ENCODE data around the gene CEP19.

The CEP19 gene

DNA sequence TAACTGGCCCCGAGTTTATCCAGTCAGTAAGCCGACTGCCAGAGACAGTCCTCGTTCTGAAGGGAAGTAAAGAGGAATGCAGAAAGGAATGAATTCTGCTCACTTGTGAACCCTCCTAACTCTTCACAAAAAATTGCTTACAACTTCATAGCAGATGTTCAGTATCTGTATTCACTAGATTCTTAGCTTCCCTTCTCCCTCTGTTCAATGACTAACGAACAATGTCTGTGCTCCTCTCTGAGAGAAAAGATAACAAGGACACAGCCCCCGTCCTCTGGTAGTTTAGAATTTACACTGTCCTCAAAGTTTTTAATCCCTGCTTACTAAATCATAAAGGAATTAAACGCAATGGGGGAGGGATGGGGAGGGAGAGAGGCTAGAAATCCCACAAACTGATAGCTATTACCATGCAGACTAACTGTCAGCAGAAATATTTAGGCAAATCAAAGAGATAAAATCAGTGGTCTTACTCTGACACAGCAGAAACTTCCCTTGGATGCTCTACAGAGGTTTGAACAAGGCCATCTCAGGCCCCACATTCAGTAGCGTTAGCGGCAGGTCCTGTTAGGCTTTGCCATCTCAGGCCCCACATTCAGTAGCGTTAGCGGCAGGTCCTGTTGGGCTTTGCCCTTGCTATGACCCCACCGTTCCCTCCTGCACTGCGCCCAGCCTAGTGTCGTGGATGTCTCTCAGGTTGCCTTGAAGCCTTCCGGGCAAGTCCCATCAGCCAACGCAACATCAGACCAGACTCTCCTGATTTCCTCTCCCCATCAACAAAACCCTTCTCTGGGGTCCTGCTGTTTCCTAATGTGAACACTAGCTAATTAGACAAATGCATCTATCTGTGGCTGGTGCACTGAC lies 49.1 kb downstream of the CEP19 start:
- DNase-seq, result peak; percentile 75

DNA sequence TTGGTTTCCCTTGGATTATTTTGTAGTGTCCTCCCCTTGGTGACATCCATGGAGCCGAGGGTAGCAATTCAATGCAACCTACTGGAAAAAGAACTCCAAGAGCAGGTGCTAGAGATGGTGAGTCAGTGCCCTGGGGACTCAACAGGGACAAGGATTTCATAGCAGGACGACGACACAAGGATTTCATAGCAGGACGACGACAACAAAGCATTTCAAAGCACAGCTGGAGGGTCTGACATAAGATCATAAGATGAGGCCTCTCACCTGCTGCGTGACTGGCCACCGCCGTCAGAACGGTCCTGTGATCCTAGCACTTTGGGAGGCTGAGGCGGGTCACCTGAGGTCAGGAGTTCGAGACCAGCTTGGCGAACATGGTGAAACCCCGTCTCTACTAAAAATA lies 50.0 kb downstream of the CEP19 start:
- no peak for DNase-seq

DNA sequence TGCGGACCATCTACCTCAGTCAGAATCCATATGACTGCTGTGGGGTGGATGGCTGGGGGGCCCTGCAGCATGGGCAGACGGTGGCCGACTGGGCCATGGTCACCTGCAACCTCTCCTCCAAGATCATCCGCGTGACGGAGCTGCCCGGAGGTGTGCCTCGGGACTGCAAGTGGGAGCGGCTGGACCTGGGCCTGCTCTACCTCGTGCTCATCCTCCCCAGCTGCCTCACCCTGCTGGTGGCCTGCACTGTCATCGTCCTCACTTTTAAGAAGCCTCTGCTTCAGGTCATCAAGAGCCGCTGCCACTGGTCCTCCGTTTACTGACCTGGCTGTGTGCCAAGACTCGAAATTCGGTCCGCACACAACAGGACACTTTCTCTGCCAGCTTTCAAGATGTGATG lies 50.6 kb downstream of the CEP19 start:
- no peak for DNase-seq

DNA sequence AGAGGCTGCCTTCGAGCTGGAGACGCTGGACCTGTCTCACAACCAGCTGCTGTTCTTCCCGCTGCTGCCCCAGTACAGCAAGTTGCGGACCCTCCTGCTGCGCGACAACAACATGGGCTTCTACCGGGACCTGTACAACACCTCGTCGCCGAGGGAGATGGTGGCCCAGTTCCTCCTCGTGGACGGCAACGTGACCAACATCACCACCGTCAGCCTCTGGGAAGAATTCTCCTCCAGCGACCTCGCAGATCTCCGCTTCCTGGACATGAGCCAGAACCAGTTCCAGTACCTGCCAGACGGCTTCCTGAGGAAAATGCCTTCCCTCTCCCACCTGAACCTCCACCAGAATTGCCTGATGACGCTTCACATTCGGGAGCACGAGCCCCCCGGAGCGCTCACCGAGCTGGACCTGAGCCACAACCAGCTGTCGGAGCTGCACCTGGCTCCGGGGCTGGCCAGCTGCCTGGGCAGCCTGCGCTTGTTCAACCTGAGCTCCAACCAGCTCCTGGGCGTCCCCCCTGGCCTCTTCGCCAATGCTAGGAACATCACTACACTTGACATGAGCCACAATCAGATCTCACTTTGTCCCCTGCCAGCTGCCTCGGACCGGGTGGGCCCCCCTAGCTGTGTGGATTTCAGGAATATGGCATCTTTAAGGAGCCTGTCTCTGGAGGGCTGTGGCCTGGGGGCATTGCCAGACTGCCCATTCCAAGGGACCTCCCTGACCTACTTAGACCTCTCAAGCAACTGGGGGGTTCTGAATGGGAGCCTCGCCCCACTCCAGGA lies 51.5 kb downstream of the CEP19 start:
- DNase-seq, result no peak

DNA sequence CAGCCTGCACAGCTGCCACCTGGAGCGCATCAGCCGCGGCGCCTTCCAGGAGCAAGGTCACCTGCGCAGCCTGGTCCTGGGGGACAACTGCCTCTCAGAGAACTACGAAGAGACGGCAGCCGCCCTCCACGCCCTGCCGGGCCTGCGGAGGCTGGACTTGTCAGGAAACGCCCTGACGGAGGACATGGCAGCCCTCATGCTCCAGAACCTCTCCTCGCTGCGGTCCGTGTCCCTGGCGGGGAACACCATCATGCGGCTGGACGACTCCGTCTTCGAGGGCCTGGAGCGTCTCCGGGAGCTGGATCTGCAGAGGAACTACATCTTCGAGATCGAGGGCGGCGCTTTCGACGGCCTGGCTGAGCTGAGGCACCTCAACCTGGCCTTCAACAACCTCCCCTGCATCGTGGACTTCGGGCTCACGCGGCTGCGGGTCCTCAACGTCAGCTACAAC lies 52.1 kb downstream of the CEP19 start:
- DNase-seq, result no peak
